ENCODE data around the gene KCNK3.

The KCNK3 gene

GRCh38 chr2:26674002-26674751, 18.3 kb upstream of the KCNK3 start:
- H3K4me1 ChIP-seq (ENCODE audit: control insufficient read depth, insufficient read depth, low read length), result peaks cover 3% of the 10 kb centered on the region
- WGBS, 2 experiments, result 93 to 94% methylated on average over 14 of the region's 14 CpGs
- no peaks in the 10 kb centered on the region for H3K36me3 ChIP-seq (ENCODE audit: control insufficient read depth, insufficient read depth, low read length)
- no peaks in the 10 kb centered on the region for H3K9me3 ChIP-seq (ENCODE audit: control insufficient read depth, low read length)
- H3K27ac ChIP-seq (ENCODE audit: insufficient read depth, low read depth, low read length, poor library complexity, severe bottlenecking), result no peak overlapping the region
- no peak overlapping the region for H3K4me3 ChIP-seq (ENCODE audit: insufficient read depth, low read depth, low read length)
- H3K27me3 ChIP-seq (ENCODE audit: control insufficient read depth, insufficient read depth, low read length, poor library complexity, severe bottlenecking), result no peaks in the 10 kb centered on the region

GRCh38 chr2:26674771-26675170, 17.8 kb upstream of the KCNK3 start:
- H3K4me1 ChIP-seq (ENCODE audit: control insufficient read depth, insufficient read depth, low read length), result peaks cover 3% of the 10 kb centered on the region
- no peak overlapping the region for H3K27ac ChIP-seq (ENCODE audit: insufficient read depth, low read depth, low read length, poor library complexity, severe bottlenecking)
- no peaks in the 10 kb centered on the region for H3K36me3 ChIP-seq (ENCODE audit: control insufficient read depth, insufficient read depth, low read length)
- no peaks in the 10 kb centered on the region for H3K27me3 ChIP-seq (ENCODE audit: control insufficient read depth, insufficient read depth, low read length, poor library complexity, severe bottlenecking)
- no peaks in the 10 kb centered on the region for H3K9me3 ChIP-seq (ENCODE audit: control insufficient read depth, low read length)
- no peak overlapping the region for H3K4me3 ChIP-seq (ENCODE audit: insufficient read depth, low read depth, low read length)
- 91 to 93% methylated on average over 13 of the region's 13 CpGs for WGBS, 2 experiments

- H3K27ac ChIP-seq (ENCODE audit: insufficient read depth, low read depth, low read length, poor library complexity, severe bottlenecking), result no peak overlapping the region
- no peaks in the 10 kb centered on the region for H3K9me3 ChIP-seq (ENCODE audit: control insufficient read depth, low read length)
- 94 to 96% methylated on average over 6 of the region's 6 CpGs for WGBS, 2 experiments
- no peaks in the 10 kb centered on the region for H3K27me3 ChIP-seq (ENCODE audit: control insufficient read depth, insufficient read depth, low read length, poor library complexity, severe bottlenecking)
- no peaks in the 10 kb centered on the region for H3K36me3 ChIP-seq (ENCODE audit: control insufficient read depth, insufficient read depth, low read length)
- no peak overlapping the region for H3K4me3 ChIP-seq (ENCODE audit: insufficient read depth, low read depth, low read length)
- peaks cover 3% of the 10 kb centered on the region for H3K4me1 ChIP-seq (ENCODE audit: control insufficient read depth, insufficient read depth, low read length)
Measured at GRCh38 chr2:26675651-26676255, 16.8 kb upstream of the KCNK3 start.

DNA sequence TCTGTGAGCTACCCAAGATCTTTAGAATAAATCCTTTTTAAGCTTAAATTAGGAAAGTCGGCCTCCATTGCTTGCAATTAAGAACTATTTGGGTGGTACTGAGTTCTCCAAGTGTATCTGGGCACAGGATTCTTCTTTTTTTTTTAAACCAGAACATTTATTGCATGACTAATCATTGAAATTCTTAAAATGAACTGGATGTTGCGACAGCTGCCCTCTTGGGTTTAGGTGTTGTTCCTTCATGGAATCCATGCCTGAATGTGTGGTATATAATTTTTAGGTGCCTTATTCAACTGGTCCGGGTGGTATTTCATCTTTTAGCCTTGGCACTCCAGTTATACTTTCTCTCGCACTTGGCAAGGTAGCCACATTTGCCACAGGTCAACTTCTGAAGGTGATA, 14.5 kb upstream of the KCNK3 start:
- Histone ChIP-seq H3K36me3 (ENCODE audit: control insufficient read depth, insufficient read depth, low read length) (no peaks in the 10 kb centered on the region), H3K27me3 (ENCODE audit: control insufficient read depth, insufficient read depth, low read length, poor library complexity, severe bottlenecking) (no peaks in the 10 kb centered on the region), H3K4me1 (ENCODE audit: control insufficient read depth, insufficient read depth, low read length) (no peaks in the 10 kb centered on the region), H3K27ac (ENCODE audit: insufficient read depth, low read depth, low read length, poor library complexity, severe bottlenecking) (no peak overlapping the region), H3K4me3 (ENCODE audit: insufficient read depth, low read depth, low read length) (no peak overlapping the region), H3K9me3 (ENCODE audit: control insufficient read depth, low read length) (no peaks in the 10 kb centered on the region)
- 91 to 95% methylated on average over 4 of the region's 4 CpGs for WGBS, 2 experiments

- WGBS, 2 experiments, result 86 to 91% methylated on average over 4 of the region's 4 CpGs
- H3K27ac ChIP-seq (ENCODE audit: insufficient read depth, low read depth, low read length, poor library complexity, severe bottlenecking), result no peak overlapping the region
- H3K9me3 ChIP-seq (ENCODE audit: control insufficient read depth, low read length), result no peaks in the 10 kb centered on the region
- no peaks in the 10 kb centered on the region for H3K27me3 ChIP-seq (ENCODE audit: control insufficient read depth, insufficient read depth, low read length, poor library complexity, severe bottlenecking)
- no peaks in the 10 kb centered on the region for H3K36me3 ChIP-seq (ENCODE audit: control insufficient read depth, insufficient read depth, low read length)
- H3K4me3 ChIP-seq (ENCODE audit: insufficient read depth, low read depth, low read length), result no peak overlapping the region
- no peaks in the 10 kb centered on the region for H3K4me1 ChIP-seq (ENCODE audit: control insufficient read depth, insufficient read depth, low read length)
Measured at GRCh38 chr2:26679867-26680266, 12.7 kb upstream of the KCNK3 start.

GRCh38 chr2:26681656-26682055, 10.9 kb upstream of the KCNK3 start:
- H3K27ac ChIP-seq (ENCODE audit: insufficient read depth, low read depth, low read length, poor library complexity, severe bottlenecking), result no peak overlapping the region
- H3K4me3 ChIP-seq (ENCODE audit: insufficient read depth, low read depth, low read length), result no peak overlapping the region
- WGBS, 2 experiments, result 90 to 93% methylated on average over 3 of the region's 3 CpGs
- H3K4me1 ChIP-seq (ENCODE audit: control insufficient read depth, insufficient read depth, low read length), result peaks cover 6% of the 10 kb centered on the region
- no peaks in the 10 kb centered on the region for H3K36me3 ChIP-seq (ENCODE audit: control insufficient read depth, insufficient read depth, low read length)
- no peaks in the 10 kb centered on the region for H3K9me3 ChIP-seq (ENCODE audit: control insufficient read depth, low read length)
- H3K27me3 ChIP-seq (ENCODE audit: control insufficient read depth, insufficient read depth, low read length, poor library complexity, severe bottlenecking), result peaks cover 3% of the 10 kb centered on the region

DNA sequence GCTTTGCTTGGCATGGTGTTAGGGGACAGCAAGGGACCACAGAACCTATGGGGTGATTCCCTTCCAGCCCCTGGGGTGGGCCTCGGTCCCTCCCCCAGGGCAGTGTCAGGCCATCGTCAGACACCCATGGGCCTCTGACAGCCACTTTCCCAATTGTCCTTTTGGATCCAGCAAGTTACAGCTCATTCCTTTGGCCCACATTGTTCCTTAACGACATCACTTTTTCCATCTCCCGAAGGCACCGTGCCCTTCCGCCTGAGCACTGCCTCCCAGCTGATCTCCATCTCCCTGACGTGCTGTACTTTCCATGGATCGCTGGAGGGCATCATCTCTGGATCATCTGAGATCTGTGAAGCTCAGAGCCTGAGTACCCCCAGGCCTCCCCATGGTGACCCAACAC, 10.4 kb upstream of the KCNK3 start:
- H3K36me3 ChIP-seq (ENCODE audit: control insufficient read depth, insufficient read depth, low read length), result no peaks in the 10 kb centered on the region
- peaks cover 4% of the 10 kb centered on the region for H3K27me3 ChIP-seq (ENCODE audit: control insufficient read depth, insufficient read depth, low read length, poor library complexity, severe bottlenecking)
- H3K27ac ChIP-seq (ENCODE audit: insufficient read depth, low read depth, low read length, poor library complexity, severe bottlenecking), result no peak overlapping the region
- 91 to 93% methylated on average over 8 of the region's 8 CpGs for WGBS, 2 experiments
- no peaks in the 10 kb centered on the region for H3K9me3 ChIP-seq (ENCODE audit: control insufficient read depth, low read length)
- no peak overlapping the region for H3K4me3 ChIP-seq (ENCODE audit: insufficient read depth, low read depth, low read length)
- peaks cover 6% of the 10 kb centered on the region for H3K4me1 ChIP-seq (ENCODE audit: control insufficient read depth, insufficient read depth, low read length)

DNA sequence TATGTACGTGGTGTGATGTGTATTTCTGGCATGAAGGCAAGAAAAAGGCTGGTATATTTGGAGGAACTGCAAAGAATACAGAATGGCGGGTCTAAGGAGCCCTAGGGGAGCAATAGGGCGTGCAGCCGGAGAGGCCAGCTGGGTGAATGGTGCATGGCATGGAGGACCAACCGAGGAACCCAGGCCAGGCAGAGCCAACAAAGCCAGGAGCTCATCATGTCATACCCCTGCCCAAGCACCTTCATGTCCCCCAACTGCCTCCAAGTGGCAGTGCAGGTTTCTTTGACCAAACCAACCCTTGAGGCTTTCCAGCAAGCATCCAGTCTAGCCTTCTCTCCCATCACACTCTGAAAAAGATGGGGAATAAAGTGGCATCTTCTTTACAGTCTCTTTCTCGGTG, 8.9 kb upstream of the KCNK3 start:
- 90 to 93% methylated on average over 6 of the region's 6 CpGs for WGBS, 2 experiments
- no peak overlapping the region for H3K27ac ChIP-seq (ENCODE audit: insufficient read depth, low read depth, low read length, poor library complexity, severe bottlenecking)
- no peak overlapping the region for H3K4me3 ChIP-seq (ENCODE audit: insufficient read depth, low read depth, low read length)
- peaks cover 12% of the 10 kb centered on the region for H3K4me1 ChIP-seq (ENCODE audit: control insufficient read depth, insufficient read depth, low read length)
- peaks cover 4% of the 10 kb centered on the region for H3K27me3 ChIP-seq (ENCODE audit: control insufficient read depth, insufficient read depth, low read length, poor library complexity, severe bottlenecking)
- H3K9me3 ChIP-seq (ENCODE audit: control insufficient read depth, low read length), result no peaks in the 10 kb centered on the region
- no peaks in the 10 kb centered on the region for H3K36me3 ChIP-seq (ENCODE audit: control insufficient read depth, insufficient read depth, low read length)

DNA sequence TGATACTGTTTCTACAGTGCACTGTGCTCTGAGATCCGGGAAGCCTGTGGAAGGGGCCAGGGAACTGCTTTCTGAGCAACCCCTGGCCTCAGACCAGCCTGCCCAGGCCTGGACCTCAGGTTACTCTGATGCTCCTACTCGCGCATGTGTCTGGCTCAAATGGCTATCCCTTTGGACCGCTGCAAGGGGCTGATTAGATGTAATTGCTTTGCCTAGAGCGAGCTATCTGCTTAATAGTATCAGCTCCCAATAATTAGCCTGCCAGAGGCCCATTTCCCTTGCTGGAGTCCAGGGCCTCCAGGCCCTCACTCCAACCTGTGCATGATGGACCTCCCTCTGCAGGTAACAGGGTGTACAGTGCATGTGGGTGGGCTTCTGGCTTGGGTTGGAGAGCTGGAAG, 7.2 kb upstream of the KCNK3 start:
- Histone ChIP-seq H3K4me1 (ENCODE audit: control insufficient read depth, insufficient read depth, low read length) (peaks cover 12% of the 10 kb centered on the region), H3K27ac (ENCODE audit: insufficient read depth, low read depth, low read length, poor library complexity, severe bottlenecking) (no peak overlapping the region), H3K36me3 (ENCODE audit: control insufficient read depth, insufficient read depth, low read length) (no peaks in the 10 kb centered on the region), H3K27me3 (ENCODE audit: control insufficient read depth, insufficient read depth, low read length, poor library complexity, severe bottlenecking) (peaks cover 4% of the 10 kb centered on the region), H3K4me3 (ENCODE audit: insufficient read depth, low read depth, low read length) (no peak overlapping the region), H3K9me3 (ENCODE audit: control insufficient read depth, low read length) (no peaks in the 10 kb centered on the region)
- 92 to 98% methylated on average over 5 of the region's 5 CpGs for WGBS, 2 experiments

- Histone ChIP-seq H3K4me3 (ENCODE audit: insufficient read depth, low read depth, low read length) (no peak overlapping the region), H3K27ac (ENCODE audit: insufficient read depth, low read depth, low read length, poor library complexity, severe bottlenecking) (no peak overlapping the region), H3K9me3 (ENCODE audit: control insufficient read depth, low read length) (no peaks in the 10 kb centered on the region), H3K4me1 (ENCODE audit: control insufficient read depth, insufficient read depth, low read length) (peaks cover 12% of the 10 kb centered on the region), H3K27me3 (ENCODE audit: control insufficient read depth, insufficient read depth, low read length, poor library complexity, severe bottlenecking) (peaks cover 6% of the 10 kb centered on the region), H3K36me3 (ENCODE audit: control insufficient read depth, insufficient read depth, low read length) (no peaks in the 10 kb centered on the region)
- 80 to 81% methylated on average over 16 of the region's 16 CpGs for WGBS, 2 experiments
Measured at GRCh38 chr2:26685989-26686839, 6.3 kb upstream of the KCNK3 start.
